Mesenchymal stem cell (in vitro differentiated cells and primary cell): Measurements from ENCODE around the gene ZNF618.
A peak's percentile ranks its signal among the peaks of the same experiment; 100 is the strongest.

Experiments used
- DNase-seq: peaks from one replicate; pipeline ENCODE4 v3.0.0-alpha.2; 2013
- H2AFZ ChIP-seq: one replicate; pipeline ENCODE4 v1.6.1; 2013; ENCODE audit warnings: low read depth, mild to moderate bottlenecking, control low read depth, inconsistent platforms, low read length, moderate library complexity
- H2AK5ac ChIP-seq: 2 replicates; pipeline ENCODE4 v1.6.1; 2013; ENCODE audit warnings: low read length, moderate library complexity, mild to moderate bottlenecking, inconsistent platforms; ENCODE audit not compliant: severe bottlenecking
- H2BK120ac ChIP-seq: one replicate; pipeline ENCODE4 v1.6.1; 2013; ENCODE audit warnings: low read depth, mild to moderate bottlenecking, inconsistent platforms, low read length, moderate library complexity
- H2BK12ac ChIP-seq, 2 experiments: one replicate each; pipeline ENCODE4 v1.6.1; 2013; ENCODE audit warnings: inconsistent platforms in 2 of 2, low read length in 2 of 2, mild to moderate bottlenecking in 2 of 2, moderate library complexity in 2 of 2, control low read depth in 1 of 2
- H2BK15ac ChIP-seq: one replicate; pipeline ENCODE4 v1.6.1; 2013; ENCODE audit warnings: mild to moderate bottlenecking, low read depth, inconsistent platforms; ENCODE audit not compliant: poor library complexity, severe bottlenecking
- H2BK5ac ChIP-seq: 2 replicates; pipeline ENCODE4 v1.6.1; 2013; ENCODE audit warnings: low read depth, mild to moderate bottlenecking, low read length, control low read depth, inconsistent platforms; ENCODE audit not compliant: poor library complexity, severe bottlenecking
- H3K14ac ChIP-seq, 2 experiments: one replicate each; pipeline ENCODE4 v1.6.1; 2013; ENCODE audit warnings: inconsistent platforms in 2 of 2, low read length in 2 of 2, control low read depth in 1 of 2, mild to moderate bottlenecking in 1 of 2, moderate library complexity in 1 of 2
- H3K18ac ChIP-seq, 2 experiments: one replicate each; pipeline ENCODE4 v1.6.1; 2013; ENCODE audit warnings: inconsistent platforms in 2 of 2, low read length in 2 of 2, control low read depth in 1 of 2, low read depth in 1 of 2, mild to moderate bottlenecking in 1 of 2
- H3K23ac ChIP-seq, 2 experiments: one replicate each; pipeline ENCODE4 v1.6.1; 2013; ENCODE audit warnings: inconsistent platforms in 2 of 2, low read length in 2 of 2, mild to moderate bottlenecking in 2 of 2, moderate library complexity in 2 of 2, control low read depth in 1 of 2
- H3K27ac ChIP-seq: 2 replicates; pipeline ENCODE4 v1.5.1; 2013; ENCODE audit warnings: mild to moderate bottlenecking, moderate library complexity, low read length, control low read depth, inconsistent platforms; ENCODE audit not compliant: poor library complexity, severe bottlenecking
- H3K27me3 ChIP-seq, 2 experiments: 2 replicates each; pipeline versions ENCODE4 v1.6.1 to v1.7.0; 2013; ENCODE audit warnings: low read length in 2 of 2, mild to moderate bottlenecking in 2 of 2, moderate library complexity in 2 of 2, control low read depth in 1 of 2, inconsistent platforms in 1 of 2; ENCODE audit not compliant: control insufficient read depth in 1 of 2, insufficient read depth in 1 of 2
- H3K36me3 ChIP-seq, 2 experiments: 2 replicates each; pipeline versions ENCODE4 v1.6.1 to v1.7.0; 2013; ENCODE audit warnings: low read length in 2 of 2, control low read depth in 1 of 2, inconsistent platforms in 1 of 2, low read depth in 1 of 2, mild to moderate bottlenecking in 1 of 2; ENCODE audit not compliant: insufficient read depth in 2 of 2, control insufficient read depth in 1 of 2
- H3K4ac ChIP-seq, 2 experiments: one replicate each; pipeline ENCODE4 v1.6.1; 2013; ENCODE audit warnings: inconsistent platforms in 2 of 2, low read length in 2 of 2, mild to moderate bottlenecking in 2 of 2, moderate library complexity in 2 of 2, control low read depth in 1 of 2, low read depth in 1 of 2
- H3K4me1 ChIP-seq: 2 replicates; pipeline ENCODE4 v1.6.1; 2013; ENCODE audit warnings: low read depth, low read length, control low read depth; ENCODE audit not compliant: control insufficient read depth, insufficient read depth
- H3K4me2 ChIP-seq: 2 replicates; pipeline ENCODE4 v1.6.1; 2013; ENCODE audit warnings: low read length, mild to moderate bottlenecking, inconsistent platforms; ENCODE audit not compliant: poor library complexity, severe bottlenecking
- H3K4me3 ChIP-seq, 2 experiments: 2 replicates each; pipeline versions ENCODE4 v1.5.1 to v1.7.0; 2013; ENCODE audit warnings: low read length in 2 of 2, mild to moderate bottlenecking in 2 of 2, control low read depth in 1 of 2, low read depth in 1 of 2; ENCODE audit not compliant: insufficient read depth in 1 of 2
- H3K79me1 ChIP-seq: replicated peaks from 2 replicates; pipeline ENCODE4 v1.6.1; 2013; ENCODE audit warnings: mild to moderate bottlenecking, control low read depth, low read length, inconsistent platforms; ENCODE audit not compliant: poor library complexity, severe bottlenecking
- H3K9ac ChIP-seq: 2 replicates; pipeline ENCODE4 v1.7.0; 2013; ENCODE audit warnings: mild to moderate bottlenecking, low read length, moderate library complexity
- H3K9me3 ChIP-seq: 2 replicates; pipeline ENCODE4 v1.7.0; 2013; ENCODE audit warnings: mild to moderate bottlenecking, low read length; ENCODE audit not compliant: control insufficient read depth
- H4K8ac ChIP-seq: one replicate; pipeline ENCODE4 v1.6.1; 2013; ENCODE audit warnings: inconsistent platforms, mild to moderate bottlenecking, low read length, moderate library complexity
- H4K91ac ChIP-seq: one replicate; pipeline ENCODE4 v1.6.1; 2013; ENCODE audit warnings: mild to moderate bottlenecking, low read length, inconsistent platforms
- WGBS: methylation state at CpG from one replicate; pipeline ENCODE4 v1.1.7; 2013; ENCODE audit warnings: mixed read lengths; 5-methylcytosine and 5-hydroxymethylcytosine counted together

ZNF618 gene

GRCh38 chr9:114093761-114094505 lies 217.8 kb downstream of the ZNF618 start:
- Histone ChIP-seq H3K18ac (no peak overlapping the region), H2AFZ (no peak overlapping the region), H3K9ac (no peak overlapping the region), H3K14ac (no peak overlapping the region), H3K4me2 (no peak overlapping the region), H3K4ac (no peak overlapping the region), H3K4me3 (no peak overlapping the region), H2AK5ac (no peak overlapping the region), H3K9me3 (peaks cover 1% of the 10 kb centered on the region), H2BK15ac (no peak overlapping the region), H2BK120ac (no peak overlapping the region), H2BK12ac (no peak overlapping the region), H3K27ac (no peak overlapping the region), H3K4me1 (peaks cover 17% of the 10 kb centered on the region), H4K8ac (no peak overlapping the region), H2BK5ac (no peak overlapping the region), H3K27me3 (peaks cover 0 to 52% of the 10 kb centered on the region in 2 experiments), H3K79me1 (peaks cover 9% of the 10 kb centered on the region), H4K91ac (no peak overlapping the region), H3K23ac (no peak overlapping the region), H3K36me3 (peaks cover 0 to 70% of the 10 kb centered on the region in 2 experiments)
- WGBS, result 92% methylated on average over 9 of the region's 9 CpGs
- no peak for DNase-seq

GRCh38 chr9:114094971-114095370 lies 218.9 kb downstream of the ZNF618 start:
- Histone ChIP-seq H3K4me2 (no peak overlapping the region), H4K91ac (no peak overlapping the region), H2BK120ac (no peak overlapping the region), H3K27me3 (peaks cover 0 to 56% of the 10 kb centered on the region in 2 experiments), H2AFZ (no peak overlapping the region), H3K18ac (no peak overlapping the region), H3K9ac (no peak overlapping the region), H3K4me1 (peaks cover 24% of the 10 kb centered on the region), H2AK5ac (no peak overlapping the region), H3K9me3 (peaks cover 4% of the 10 kb centered on the region), H3K14ac (no peak overlapping the region), H3K79me1 (peaks cover 9% of the 10 kb centered on the region), H3K36me3 (peaks cover 0 to 65% of the 10 kb centered on the region in 2 experiments), H2BK5ac (no peak overlapping the region), H2BK12ac (no peak overlapping the region), H2BK15ac (no peak overlapping the region), H4K8ac (no peak overlapping the region), H3K27ac (no peak overlapping the region), H3K23ac (peak overlapping the region in 1 of 2 experiments; percentile 30), H3K4me3 (no peak overlapping the region), H3K4ac (no peak overlapping the region)
- no peak for DNase-seq
- WGBS, result 89% methylated on average over 8 of the region's 12 CpGs

GRCh38 chr9:114096041-114096511 lies 220.0 kb downstream of the ZNF618 start:
- no peak overlapping the region for H2AFZ ChIP-seq
- DNase-seq, result no peak

GRCh38 chr9:114096866-114097612 lies 220.9 kb downstream of the ZNF618 start:
- H3K4ac ChIP-seq, result no peak overlapping the region
- DNase-seq, result no peak
- H3K14ac ChIP-seq, result no peak overlapping the region
- H3K9ac ChIP-seq, result no peak overlapping the region
- no peak overlapping the region for H3K27ac ChIP-seq
- no peak overlapping the region for H4K8ac ChIP-seq
- no peak overlapping the region for H2BK120ac ChIP-seq
- H3K4me1 ChIP-seq, result peaks cover 28% of the 10 kb centered on the region
- WGBS, result 81% methylated on average over 6 of the region's 14 CpGs
- no peak overlapping the region for H3K23ac ChIP-seq
- no peak overlapping the region for H2BK12ac ChIP-seq
- peaks cover 9% of the 10 kb centered on the region for H3K79me1 ChIP-seq
- H3K4me3 ChIP-seq, result no peak overlapping the region
- H2BK15ac ChIP-seq, result no peak overlapping the region
- H3K36me3 ChIP-seq, result peaks cover 0 to 56% of the 10 kb centered on the region in 2 experiments
- no peak overlapping the region for H3K18ac ChIP-seq
- H2BK5ac ChIP-seq, result no peak overlapping the region
- H3K4me2 ChIP-seq, result peak overlapping the region; percentile 79
- no peak overlapping the region for H2AFZ ChIP-seq
- no peak overlapping the region for H2AK5ac ChIP-seq
- peaks cover 18% of the 10 kb centered on the region for H3K9me3 ChIP-seq
- H4K91ac ChIP-seq, result no peak overlapping the region
- H3K27me3 ChIP-seq, result peaks cover 0 to 60% of the 10 kb centered on the region in 2 experiments

More at GRCh38 chr9:114096041-114096511, 220.0 kb downstream of the ZNF618 start:
- Histone ChIP-seq H3K79me1 (peaks cover 9% of the 10 kb centered on the region), H2BK5ac (no peak overlapping the region), H3K23ac (no peak overlapping the region), H2AK5ac (no peak overlapping the region), H3K36me3 (peaks cover 0 to 62% of the 10 kb centered on the region in 2 experiments), H3K4me3 (no peak overlapping the region), H3K27ac (no peak overlapping the region), H2BK120ac (no peak overlapping the region), H2BK12ac (no peak overlapping the region), H3K27me3 (peaks cover 0 to 60% of the 10 kb centered on the region in 2 experiments), H2BK15ac (no peak overlapping the region), H3K9me3 (peaks cover 9% of the 10 kb centered on the region), H3K18ac (no peak overlapping the region), H3K14ac (no peak overlapping the region), H3K9ac (no peak overlapping the region), H4K8ac (no peak overlapping the region), H4K91ac (no peak overlapping the region), H3K4me1 (peaks cover 28% of the 10 kb centered on the region), H3K4me2 (no peak overlapping the region), H3K4ac (no peak overlapping the region)
- WGBS, result 79% methylated on average over 9 of the region's 9 CpGs
